GM23338 (cell line): Measurements from ENCODE around the gene CES5A. TPM values are rescaled to one million over a fixed set of nuclear protein-coding genes. Genes with fewer than 3 reads are reported as not detected.
"Not testable (repeated sequence)": the region's sequence is repeated elsewhere in the genome, so short reads cannot be mapped to it uniquely, and the experiment has no call there.

Experiments
- ATAC-seq: fragments of 200-7000 bp; cut with Tn5 transposase; 3 replicates; pipeline ENCODE4 v1.9.1; 2020
- DNase-seq: peaks from one replicate; pipeline ENCODE4 v3.0.0-alpha.2; 2015; ENCODE audit warnings: low spot score
- H2AFZ ChIP-seq: fragments of 200-600 bp; sonication (generic); 2 replicates; pipeline ENCODE4 v1.8.0; 2016; ENCODE audit warnings: antibody characterized with exemption, mild to moderate bottlenecking, moderate library complexity
- H3F3A ChIP-seq: fragments of 200-600 bp; sonication (generic); replicated peaks from 2 replicates; pipeline ENCODE4 v1.8.0; 2017; ENCODE audit warnings: antibody characterized with exemption, mixed run types, low read depth
- H3K27ac ChIP-seq: fragments of 200-600 bp; sonication (generic); 2 replicates; pipeline ENCODE4 v1.6.1; 2016; ENCODE audit warnings: low read depth
- H3K27me3 ChIP-seq: fragments of 200-600 bp; sonication (generic); 2 replicates; pipeline ENCODE4 v1.8.0; 2016; ENCODE audit warnings: mild to moderate bottlenecking, mixed run types, moderate library complexity; ENCODE audit not compliant: insufficient read depth
- H3K36me3 ChIP-seq: fragments of 200-600 bp; sonication (generic); 2 replicates; pipeline ENCODE4 v1.8.0; 2016; ENCODE audit warnings: mild to moderate bottlenecking; ENCODE audit not compliant: insufficient read depth
- H3K4me1 ChIP-seq: fragments of 200-600 bp; sonication (generic); 2 replicates; pipeline ENCODE4 v1.8.0; 2016; ENCODE audit warnings: mild to moderate bottlenecking, moderate library complexity; ENCODE audit not compliant: insufficient read depth
- H3K4me2 ChIP-seq: fragments of 200-600 bp; sonication (generic); 2 replicates; pipeline ENCODE4 v1.7.1; 2017; ENCODE audit warnings: mixed run types
- H3K4me3 ChIP-seq: fragments of 200-600 bp; sonication (generic); 2 replicates; pipeline ENCODE4 v1.6.1; 2016; ENCODE audit warnings: mixed run types
- H3K79me2 ChIP-seq: fragments of 200-600 bp; sonication (generic); replicated peaks from 2 replicates; pipeline ENCODE4 v1.8.0; 2017; ENCODE audit warnings: mild to moderate bottlenecking; ENCODE audit not compliant: insufficient read depth
- H3K9me2 ChIP-seq: fragments of 200-600 bp; sonication (generic); 2 replicates; pipeline ENCODE4 v1.8.0; 2017; ENCODE audit not compliant: insufficient read depth
- H4K20me1 ChIP-seq: fragments of 200-600 bp; sonication (generic); replicated peaks from 2 replicates; pipeline ENCODE4 v1.8.0; 2017; ENCODE audit warnings: mild to moderate bottlenecking; ENCODE audit not compliant: insufficient read depth
- H3K27ac Mint-ChIP-seq: 2 replicates; pipeline ENCODE4 v1.8.0; 2020; ENCODE audit warnings: inconsistent platforms, mild to moderate bottlenecking, moderate library complexity, mixed read lengths
- H3K27me3 Mint-ChIP-seq: 3 replicates; pipeline ENCODE4 v1.8.0; 2022; ENCODE audit warnings: low read depth, mild to moderate bottlenecking, moderate library complexity, mixed read lengths, inconsistent platforms; ENCODE audit not compliant: insufficient read depth, poor library complexity
- H3K36me3 Mint-ChIP-seq: 3 replicates; pipeline ENCODE4 v1.8.0; 2021; ENCODE audit warnings: low read depth, mild to moderate bottlenecking, inconsistent platforms, moderate library complexity, mixed read lengths
- H3K4me1 Mint-ChIP-seq: 3 replicates; pipeline ENCODE4 v1.8.0; 2020; ENCODE audit warnings: mild to moderate bottlenecking, inconsistent platforms, mixed read lengths
- H3K4me3 Mint-ChIP-seq: 3 replicates; pipeline ENCODE4 v1.8.0; 2021; ENCODE audit warnings: moderate library complexity, mild to moderate bottlenecking, inconsistent platforms, mixed read lengths
- H3K9me3 Mint-ChIP-seq: 3 replicates; pipeline ENCODE4 v1.8.0; 2020; ENCODE audit warnings: moderate library complexity, mild to moderate bottlenecking, inconsistent platforms, mixed read lengths
- polyA plus RNA-seq: library from polyadenylated mRNA; unstranded; fragments of >200 nt; fragmentation: Nextera tagmentation; extraction: Ambion mirVana; gene quantifications from 2 replicates; pipeline ENCODE4 v1.2.1, GENCODE V29; 2016
- total RNA-seq: library from RNA; depleted of rRNA; stranded (reverse); fragments of >200 nt; shearing (Covaris generic); gene quantifications from 2 replicates; pipeline ENCODE4 v1.2.3, GENCODE V29; 2014; rRNA removed

Gene CES5A
- total and polyA plus RNA-seq, 2 experiments from 2014 or later, result not detected

GRCh38 chr16:55803681-55804080 lies 71.5 kb downstream of the CES5A start:
- not testable (repeated sequence) for H3F3A ChIP-seq, H3K79me2 ChIP-seq, H3K9me2 ChIP-seq, DNase-seq, H3K4me3 Mint-ChIP-seq, H3K27ac ChIP-seq, H2AFZ ChIP-seq, H3K4me1 Mint-ChIP-seq, ATAC-seq, H3K36me3 ChIP-seq, H3K27ac Mint-ChIP-seq, H3K9me3 Mint-ChIP-seq, H3K27me3 Mint-ChIP-seq, H3K27me3 ChIP-seq, H3K36me3 Mint-ChIP-seq, H4K20me1 ChIP-seq, H3K4me3 ChIP-seq, H3K4me2 ChIP-seq, H3K4me1 ChIP-seq

Other genes starting within 250 kb of the CES5A start
- 0.27 and 0.35 TPM in 2 replicates for gene SLC6A2, start 219.4 kb downstream of the CES5A start, total RNA-seq
- 0.23 and 0.39 TPM in 2 replicates for gene SLC6A2, start 219.4 kb downstream of the CES5A start, polyA plus RNA-seq
- gene CES1, start 42.3 kb downstream of the CES5A start, total RNA-seq, result not detected in 2 replicates
- gene CES1, start 42.3 kb downstream of the CES5A start, polyA plus RNA-seq, result 0.64 and 1.5 TPM in 2 replicates